ENCODE measurements around the gene PTH1R.

GRCh38 chr3:46934072-46934471 is 56.6 kb downstream of the PTH1R start:
- TF ChIP-seq, protein P1, sequence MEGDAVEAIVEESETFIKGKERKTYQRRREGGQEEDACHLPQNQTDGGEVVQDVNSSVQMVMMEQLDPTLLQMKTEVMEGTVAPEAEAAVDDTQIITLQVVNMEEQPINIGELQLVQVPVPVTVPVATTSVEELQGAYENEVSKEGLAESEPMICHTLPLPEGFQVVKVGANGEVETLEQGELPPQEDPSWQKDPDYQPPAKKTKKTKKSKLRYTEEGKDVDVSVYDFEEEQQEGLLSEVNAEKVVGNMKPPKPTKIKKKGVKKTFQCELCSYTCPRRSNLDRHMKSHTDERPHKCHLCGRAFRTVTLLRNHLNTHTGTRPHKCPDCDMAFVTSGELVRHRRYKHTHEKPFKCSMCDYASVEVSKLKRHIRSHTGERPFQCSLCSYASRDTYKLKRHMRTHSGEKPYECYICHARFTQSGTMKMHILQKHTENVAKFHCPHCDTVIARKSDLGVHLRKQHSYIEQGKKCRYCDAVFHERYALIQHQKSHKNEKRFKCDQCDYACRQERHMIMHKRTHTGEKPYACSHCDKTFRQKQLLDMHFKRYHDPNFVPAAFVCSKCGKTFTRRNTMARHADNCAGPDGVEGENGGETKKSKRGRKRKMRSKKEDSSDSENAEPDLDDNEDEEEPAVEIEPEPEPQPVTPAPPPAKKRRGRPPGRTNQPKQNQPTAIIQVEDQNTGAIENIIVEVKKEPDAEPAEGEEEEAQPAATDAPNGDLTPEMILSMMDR (IDR thresholded peaks at IDR 0.05), result no peak
- no peak for TF ChIP-seq EZH2 (IDR thresholded peaks at IDR 0.05)

Data from neural progenitor cell (in vitro differentiated cells).